ENCODE data around the gene CAPN11.

DNA sequence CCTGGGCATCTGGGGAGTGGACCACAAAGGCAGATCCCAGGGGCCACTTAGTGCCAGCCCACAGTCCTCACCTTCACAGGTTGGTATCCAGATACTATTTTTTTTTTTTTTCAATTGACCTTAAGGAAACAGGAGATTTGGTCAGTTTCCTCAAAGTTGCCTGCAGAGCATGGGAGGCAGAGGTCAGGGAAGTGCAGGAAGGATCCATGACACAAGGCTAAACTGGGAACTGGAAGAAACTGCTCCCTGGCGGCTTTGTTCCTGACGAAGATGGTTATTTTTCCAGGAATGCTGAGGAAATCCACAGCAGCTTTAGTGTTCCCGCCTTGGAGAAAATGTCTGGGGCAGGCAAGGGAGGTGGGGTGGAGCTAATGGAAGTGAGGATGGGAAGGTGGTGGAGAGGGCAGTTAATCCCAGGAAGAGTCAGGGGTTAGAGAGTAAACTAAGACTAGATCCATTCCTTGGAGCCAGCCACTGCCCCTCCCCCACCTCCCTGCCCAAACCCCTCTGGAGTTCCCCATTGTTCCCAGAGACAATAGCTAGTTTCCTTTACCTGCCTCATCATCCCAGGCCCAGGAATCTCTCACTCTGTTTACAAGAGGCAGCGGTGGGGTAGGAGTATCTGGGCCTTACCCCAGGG, 43.8 kb downstream of the CAPN11 start:
- no peak for TF ChIP-seq POLR2A (IDR thresholded peaks at IDR 0.05)
- TF ChIP-seq, protein P1, sequence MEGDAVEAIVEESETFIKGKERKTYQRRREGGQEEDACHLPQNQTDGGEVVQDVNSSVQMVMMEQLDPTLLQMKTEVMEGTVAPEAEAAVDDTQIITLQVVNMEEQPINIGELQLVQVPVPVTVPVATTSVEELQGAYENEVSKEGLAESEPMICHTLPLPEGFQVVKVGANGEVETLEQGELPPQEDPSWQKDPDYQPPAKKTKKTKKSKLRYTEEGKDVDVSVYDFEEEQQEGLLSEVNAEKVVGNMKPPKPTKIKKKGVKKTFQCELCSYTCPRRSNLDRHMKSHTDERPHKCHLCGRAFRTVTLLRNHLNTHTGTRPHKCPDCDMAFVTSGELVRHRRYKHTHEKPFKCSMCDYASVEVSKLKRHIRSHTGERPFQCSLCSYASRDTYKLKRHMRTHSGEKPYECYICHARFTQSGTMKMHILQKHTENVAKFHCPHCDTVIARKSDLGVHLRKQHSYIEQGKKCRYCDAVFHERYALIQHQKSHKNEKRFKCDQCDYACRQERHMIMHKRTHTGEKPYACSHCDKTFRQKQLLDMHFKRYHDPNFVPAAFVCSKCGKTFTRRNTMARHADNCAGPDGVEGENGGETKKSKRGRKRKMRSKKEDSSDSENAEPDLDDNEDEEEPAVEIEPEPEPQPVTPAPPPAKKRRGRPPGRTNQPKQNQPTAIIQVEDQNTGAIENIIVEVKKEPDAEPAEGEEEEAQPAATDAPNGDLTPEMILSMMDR (IDR thresholded peaks at IDR 0.05) = no peak
